ENCODE data around the gene C6orf132. TPM values are rescaled to one million over a fixed set of nuclear protein-coding genes. Genes with fewer than 3 reads are reported as not detected.

Gene C6orf132
- total RNA-seq, 1 donor from 2014 or later = 1.9 TPM

- ATAC-seq (ENCODE audit: poor library complexity) = no peak
- no peak for DNase-seq
- intact Hi-C loops (cut with DNase I) = no loop called here
Measured at GRCh38 chr6:42138630-42139619, 3.5 kb downstream of the C6orf132 start.

DNA sequence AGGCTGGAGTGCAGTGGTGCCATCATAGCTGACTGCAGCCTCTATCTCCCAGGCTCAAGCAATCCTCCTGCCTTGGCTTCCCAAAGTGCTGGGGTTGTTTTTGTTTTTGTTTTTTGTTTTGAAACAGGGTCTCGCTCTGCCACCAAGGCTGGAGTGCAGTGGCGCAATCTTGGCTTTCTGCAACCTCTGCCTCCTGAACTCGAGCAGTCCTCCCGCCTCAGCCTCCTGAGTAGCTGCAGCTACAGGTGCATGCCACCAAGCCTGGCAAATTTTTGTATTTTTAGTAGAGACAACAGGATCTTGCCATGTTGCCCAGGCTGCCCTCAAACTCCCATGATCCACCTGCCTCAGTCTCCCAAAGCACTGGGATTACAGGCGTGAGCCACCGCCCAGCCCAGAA is 4.2 kb downstream of the C6orf132 start:
- intact Hi-C loops (cut with DNase I) = no loop called here
- DNase-seq (no peak), ATAC-seq (ENCODE audit: poor library complexity) (no peak)

GRCh38 chr6:42137194-42137753 is 5.1 kb downstream of the C6orf132 start:
- ATAC-seq (ENCODE audit: poor library complexity) (no peak), DNase-seq (no peak)
- intact Hi-C loops (cut with DNase I) = no loop called here

- ATAC-seq (ENCODE audit: poor library complexity) = no peak
Measured at GRCh38 chr6:42136508-42137193, 5.8 kb downstream of the C6orf132 start.

DNA sequence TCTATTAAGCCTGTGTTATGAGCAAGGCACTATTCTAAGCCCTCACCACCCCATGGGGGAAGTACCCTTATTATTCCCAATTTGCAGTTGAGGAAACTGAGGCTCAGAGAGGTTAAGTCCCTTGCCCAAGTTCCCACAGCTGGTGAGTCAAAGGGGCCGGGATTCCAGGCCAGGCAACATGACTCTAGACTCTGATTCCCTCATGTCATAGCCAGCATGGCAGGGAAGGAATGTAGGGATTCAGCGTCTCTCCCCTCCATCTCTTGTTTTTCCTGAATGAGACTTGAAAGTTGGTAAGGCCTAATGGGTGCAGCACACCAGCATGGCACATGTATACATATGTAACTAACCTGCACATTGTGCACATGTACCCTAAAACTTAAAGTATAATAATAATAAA is 6.7 kb downstream of the C6orf132 start:
- ATAC-seq (ENCODE audit: poor library complexity) = no peak
- no peak for DNase-seq
- intact Hi-C loops (cut with DNase I) = no loop called here

More at GRCh38 chr6:42136508-42137193, 5.8 kb downstream of the C6orf132 start:
- intact Hi-C loops (cut with DNase I) = no loop called here
- DNase-seq = no peak

DNA sequence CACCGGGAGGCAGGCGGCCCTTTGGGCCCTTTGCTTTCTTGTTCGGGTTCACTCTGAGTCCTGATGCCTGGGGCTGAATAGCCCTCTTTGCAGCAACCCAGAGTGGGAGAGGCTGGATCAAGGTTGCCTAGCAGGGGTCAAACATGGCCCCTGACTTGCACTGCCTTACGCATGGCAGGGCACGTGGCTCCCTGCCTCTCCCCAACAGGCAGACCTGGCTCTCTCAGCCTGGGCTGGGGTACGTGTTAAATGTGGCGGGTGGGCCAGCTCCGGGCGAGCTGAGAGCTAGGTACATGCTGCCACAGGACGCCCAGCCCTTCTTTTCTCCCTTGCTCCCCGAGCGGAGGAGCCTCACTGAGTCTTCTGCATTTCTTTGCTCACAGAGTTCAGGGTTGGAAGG is 7.3 kb downstream of the C6orf132 start:
- ATAC-seq (ENCODE audit: poor library complexity) = no peak
- DNase-seq = no peak
- intact Hi-C loops (cut with DNase I) = no loop called here

GRCh38 chr6:42133926-42134325 is 8.5 kb downstream of the C6orf132 start:
- ATAC-seq (ENCODE audit: poor library complexity) = no peak
- no peak for DNase-seq
- intact Hi-C loops (cut with DNase I) = no loop called here

DNA sequence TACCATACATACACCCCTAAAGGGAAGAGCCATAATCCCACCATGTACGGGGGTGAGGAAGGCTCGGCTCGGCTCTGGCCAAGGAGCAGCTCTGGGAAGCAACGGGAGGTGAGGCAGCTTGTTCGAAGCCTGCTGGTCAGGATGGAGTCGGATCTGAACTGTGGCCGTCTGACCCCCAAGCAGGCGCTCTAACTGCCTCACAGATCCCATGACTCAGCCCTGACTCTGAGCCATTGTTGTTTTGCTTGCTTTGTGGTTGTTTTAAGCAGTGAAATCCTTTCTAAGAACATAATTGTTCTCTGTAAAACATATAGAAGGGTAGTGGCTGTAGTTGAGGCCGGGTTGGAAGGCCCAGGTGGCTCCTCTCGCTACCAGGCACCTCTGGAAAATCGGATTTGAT is 10.9 kb downstream of the C6orf132 start:
- ATAC-seq (ENCODE audit: poor library complexity) (no peak), DNase-seq (peak; percentile 13)
- intact Hi-C loops (cut with DNase I) = no loop called here

GRCh38 chr6:42129360-42129676 is 13.1 kb downstream of the C6orf132 start:
- ATAC-seq (ENCODE audit: poor library complexity) = peak; percentile 16
- no peak for DNase-seq
- intact Hi-C loops (cut with DNase I) = no loop called here

DNA sequence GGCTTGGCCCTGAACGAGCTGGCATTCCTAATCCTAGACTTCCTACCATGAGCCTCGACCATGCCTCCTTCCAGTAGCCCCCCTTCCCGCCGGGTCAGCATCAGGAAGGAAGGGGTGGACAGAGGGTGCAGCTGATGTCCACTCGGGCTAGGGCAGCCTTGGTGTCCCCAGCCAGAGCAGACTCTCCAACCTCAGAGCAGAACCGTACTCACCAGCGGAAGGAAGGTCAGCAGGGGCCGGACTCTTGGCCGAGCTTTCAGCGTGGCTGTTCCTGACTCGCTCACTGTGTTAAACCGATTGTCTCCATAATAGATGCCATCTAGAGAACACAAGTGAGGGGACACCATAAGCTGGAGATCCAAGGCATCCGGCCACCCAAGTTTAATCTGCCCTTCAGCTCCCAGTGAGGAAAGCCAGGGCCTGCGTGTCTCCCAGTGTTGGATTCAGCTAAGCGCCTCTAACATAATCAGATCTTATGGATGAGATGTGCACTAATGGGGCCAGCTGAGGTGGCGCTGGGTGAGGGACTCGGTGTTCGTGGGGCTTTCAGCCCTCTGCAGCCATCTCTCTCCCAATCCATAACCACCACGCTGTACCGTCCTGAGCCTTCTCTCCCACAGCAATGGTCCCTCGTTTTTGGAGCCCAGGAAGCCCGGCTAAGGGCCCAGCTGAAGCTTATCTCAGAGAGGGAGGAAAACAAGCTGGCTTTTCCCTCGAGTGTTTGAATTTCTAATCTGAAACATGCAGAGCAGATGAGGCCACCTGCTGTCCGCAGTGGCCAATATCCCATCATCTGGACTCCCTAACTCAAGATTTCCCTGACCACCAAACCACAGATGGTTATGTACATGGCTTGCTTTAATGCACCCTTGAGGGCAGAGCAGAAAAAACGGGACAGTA is 13.7 kb downstream of the C6orf132 start:
- intact Hi-C loops (cut with DNase I) = no loop called here
- DNase-seq (peak; percentile 49), ATAC-seq (ENCODE audit: poor library complexity) (peak; percentile 65)

- DNase-seq (peak; percentile 6), ATAC-seq (ENCODE audit: poor library complexity) (no peak)
- intact Hi-C loops (cut with DNase I) = no loop called here
Measured at GRCh38 chr6:42125663-42126062, 16.8 kb downstream of the C6orf132 start.

- intact Hi-C loops (cut with DNase I) = no loop called here
- peak; percentile 41 for DNase-seq
- no peak for ATAC-seq (ENCODE audit: poor library complexity)
Measured at GRCh38 chr6:42125231-42125630, 17.2 kb downstream of the C6orf132 start.

- ATAC-seq (ENCODE audit: poor library complexity) = peak; percentile 16
- intact Hi-C loops (cut with DNase I) = no loop called here
- no peak for DNase-seq
Measured at GRCh38 chr6:42124223-42124836, 18.1 kb downstream of the C6orf132 start.

- intact Hi-C loops (cut with DNase I) = no loop called here
- ATAC-seq (ENCODE audit: poor library complexity) = peak; percentile 33
Measured at GRCh38 chr6:42123379-42124103, 18.9 kb downstream of the C6orf132 start.

DNA sequence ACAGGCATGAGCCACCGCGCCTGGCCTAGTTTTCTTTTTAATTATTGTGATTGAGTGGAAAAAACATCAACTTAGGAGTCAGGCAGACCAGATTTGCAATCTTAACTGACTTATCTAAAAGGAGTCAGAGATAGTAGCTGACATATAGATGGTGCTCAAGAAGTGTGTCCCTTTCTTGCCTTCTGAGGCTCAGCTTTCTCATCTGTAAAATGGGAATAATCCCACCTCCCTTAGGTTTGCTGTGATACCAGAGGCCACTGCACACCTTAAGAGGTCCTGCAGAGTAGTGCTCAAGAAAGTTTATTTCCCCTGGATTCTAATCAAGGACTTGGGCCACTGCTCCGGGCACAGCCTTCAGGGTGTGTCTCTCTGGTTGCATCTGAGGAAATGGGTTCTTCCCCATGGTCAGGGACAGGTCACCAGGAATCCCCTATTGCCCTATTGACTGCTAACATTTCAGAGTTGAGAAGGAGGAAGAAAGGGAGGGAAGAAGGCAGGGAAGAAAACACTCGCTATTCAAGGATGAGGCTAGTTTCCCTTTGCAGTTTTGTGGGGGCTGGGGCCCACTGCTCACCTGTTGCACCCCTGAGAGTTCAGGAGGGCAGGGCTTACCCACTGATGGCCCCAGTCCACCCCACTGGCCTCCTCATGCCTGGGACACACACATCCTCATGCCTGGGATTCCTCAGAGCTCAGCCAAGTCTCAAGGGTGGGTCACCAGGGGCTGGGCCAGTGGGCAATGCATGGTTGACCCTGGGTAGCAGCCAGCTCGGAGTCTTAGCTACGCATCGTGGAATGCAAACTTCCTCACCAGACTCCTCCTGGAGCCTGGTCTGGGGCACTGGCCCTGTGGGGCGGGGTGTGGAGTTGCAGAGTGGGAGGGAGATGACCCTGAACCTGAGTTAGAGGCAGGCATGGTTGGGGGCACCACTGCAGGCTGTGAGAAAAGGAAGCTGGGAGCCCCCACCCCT is 21.2 kb downstream of the C6orf132 start:
- DNase-seq (no peak), ATAC-seq (ENCODE audit: poor library complexity) (no peak)
- intact Hi-C loops (cut with DNase I) = no loop called here

More at GRCh38 chr6:42123379-42124103, 18.9 kb downstream of the C6orf132 start:
- DNase-seq = peak; percentile 42

DNA sequence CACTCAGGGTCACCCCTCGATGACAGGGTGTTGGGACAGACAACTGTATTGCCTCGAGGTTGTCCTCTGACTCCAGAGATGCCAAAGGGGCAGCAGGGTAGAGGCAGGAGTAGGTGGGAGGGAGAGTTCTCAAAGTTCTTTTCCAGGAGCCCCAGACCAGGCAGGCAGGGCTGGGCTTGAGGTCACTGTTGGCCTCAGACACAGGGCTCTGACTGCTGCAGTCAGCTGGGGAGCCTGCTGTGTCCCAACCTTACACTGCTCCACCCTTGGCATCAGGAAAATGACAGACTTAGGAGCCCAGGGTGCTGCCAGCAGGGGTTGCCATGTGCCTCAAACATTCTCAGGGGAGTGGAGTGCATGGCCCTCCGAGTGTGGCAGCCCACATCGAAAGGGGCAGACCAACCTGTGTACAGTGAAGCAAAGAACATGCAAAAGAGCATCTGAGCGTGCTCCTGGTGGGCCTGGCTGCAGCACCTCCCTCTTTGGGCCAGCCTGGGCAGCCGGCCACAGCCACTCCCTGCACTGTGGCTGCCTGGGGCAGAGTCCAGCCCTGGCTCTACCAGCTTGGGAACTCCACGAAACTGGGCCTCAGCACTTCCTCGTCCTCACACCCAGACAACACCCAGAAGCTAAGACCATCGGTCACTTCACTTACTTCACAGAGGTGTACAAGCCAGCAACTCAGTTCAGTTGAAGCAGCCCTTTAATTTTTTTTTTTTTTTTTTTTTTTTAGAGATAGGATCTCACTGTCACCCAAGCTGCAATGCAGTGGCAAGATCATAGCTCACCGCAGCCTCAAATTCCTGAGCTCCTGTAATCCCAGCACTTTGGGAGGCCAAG is 24.0 kb downstream of the C6orf132 start:
- ATAC-seq (ENCODE audit: poor library complexity) = peak; percentile 95
- peak; percentile 86 for DNase-seq
- intact Hi-C loops (cut with DNase I) = no loop called here
